HG02623 (cell line): ENCODE data around the gene ZNF747.
"Not testable (repeated sequence)": the region's sequence is repeated elsewhere in the genome, so short reads cannot be mapped to it uniquely, and the experiment has no call there.

Source experiments
- ATAC-seq: cut with Tn5 transposase; IDR thresholded peaks from one replicate; pipeline ENCODE4 v1.9.1; 2021; ENCODE audit warnings: moderate library complexity; ENCODE audit not compliant: unreplicated experiment

Gene ZNF747

GRCh38 chr16:30535106-30535776 is 583 bp upstream of the ZNF747 start:
- peak; percentile 15 for ATAC-seq

GRCh38 chr16:30533748-30534367 is 800 bp downstream of the ZNF747 start:
- ATAC-seq: peak; percentile 15

- ATAC-seq: no peak
These were observed 1.5 kb downstream of the ZNF747 start for GRCh38 chr16:30533146-30533522.

- ATAC-seq: no peak
These were observed 2.1 kb downstream of the ZNF747 start for GRCh38 chr16:30532285-30533145.

- ATAC-seq: no peak
These were observed 4.3 kb downstream of the ZNF747 start for GRCh38 chr16:30530163-30531037.

- no peak for ATAC-seq
These were observed 5.7 kb downstream of the ZNF747 start for GRCh38 chr16:30528799-30529457.

- ATAC-seq: no peak
These were observed 7.0 kb downstream of the ZNF747 start for GRCh38 chr16:30527635-30528178.

GRCh38 chr16:30526823-30527634 is 7.6 kb downstream of the ZNF747 start:
- peak; percentile 75 for ATAC-seq

DNA sequence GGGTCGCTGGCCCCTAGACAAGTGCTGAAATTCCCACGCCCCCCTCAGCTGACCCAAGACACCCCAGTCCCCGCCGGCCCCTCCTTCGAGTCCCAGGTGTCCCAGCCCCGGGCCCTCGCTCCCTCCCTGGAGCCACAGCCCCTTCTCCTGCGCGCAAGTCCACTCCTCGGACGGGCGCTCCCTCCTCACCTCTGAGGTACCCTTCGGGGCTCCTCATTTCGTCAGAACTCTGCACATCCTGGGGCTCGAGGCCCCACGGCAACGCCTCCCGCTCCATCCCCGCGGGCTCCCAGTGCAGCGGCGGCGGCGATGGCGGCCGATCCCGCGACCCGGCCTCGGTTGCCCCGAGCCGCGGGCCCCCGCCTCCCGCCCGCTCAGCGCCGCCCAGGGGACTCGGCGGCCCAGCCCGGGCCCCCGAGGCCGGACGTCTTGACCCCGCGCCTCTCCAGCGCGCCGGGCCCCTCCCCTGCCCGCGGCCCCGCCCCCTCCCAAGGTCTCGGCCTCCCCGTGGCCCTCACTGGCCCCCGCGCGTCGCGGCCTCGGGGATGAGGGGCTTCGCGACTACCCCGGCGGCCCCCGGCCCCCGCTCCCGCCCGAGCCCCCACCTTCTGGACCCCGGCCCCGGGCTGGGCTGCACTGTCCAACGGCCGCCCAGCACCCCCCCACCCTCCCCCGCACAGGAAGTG is 8.4 kb downstream of the ZNF747 start, which contains the start of gene ZNF768:
TSS of gene ZNF768 (minus strand) at position 430 of the 686 bp plus-strand sequence. CDS start at position 277, 153 bp downstream.
- ATAC-seq: peak; percentile 23

DNA sequence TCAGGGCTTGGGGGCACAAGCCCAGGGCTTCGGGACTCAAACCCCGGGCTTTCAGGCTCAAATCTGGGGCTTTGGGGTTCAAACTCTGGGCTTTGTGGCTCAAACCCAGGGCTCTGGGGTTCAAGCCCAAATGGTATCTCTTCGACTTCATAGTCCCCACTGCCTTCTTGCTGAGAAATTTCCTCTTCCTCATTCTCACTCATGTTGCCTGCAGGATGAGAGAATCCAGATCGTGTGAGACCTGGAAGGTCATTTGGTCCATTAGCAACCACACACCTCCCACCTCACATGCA is 8.9 kb downstream of the ZNF747 start:
- no peak for ATAC-seq

- no peak for ATAC-seq
These were observed 9.8 kb downstream of the ZNF747 start for GRCh38 chr16:30524575-30525568.

GRCh38 chr16:30523768-30524574 is 10.7 kb downstream of the ZNF747 start:
- ATAC-seq: no peak

DNA sequence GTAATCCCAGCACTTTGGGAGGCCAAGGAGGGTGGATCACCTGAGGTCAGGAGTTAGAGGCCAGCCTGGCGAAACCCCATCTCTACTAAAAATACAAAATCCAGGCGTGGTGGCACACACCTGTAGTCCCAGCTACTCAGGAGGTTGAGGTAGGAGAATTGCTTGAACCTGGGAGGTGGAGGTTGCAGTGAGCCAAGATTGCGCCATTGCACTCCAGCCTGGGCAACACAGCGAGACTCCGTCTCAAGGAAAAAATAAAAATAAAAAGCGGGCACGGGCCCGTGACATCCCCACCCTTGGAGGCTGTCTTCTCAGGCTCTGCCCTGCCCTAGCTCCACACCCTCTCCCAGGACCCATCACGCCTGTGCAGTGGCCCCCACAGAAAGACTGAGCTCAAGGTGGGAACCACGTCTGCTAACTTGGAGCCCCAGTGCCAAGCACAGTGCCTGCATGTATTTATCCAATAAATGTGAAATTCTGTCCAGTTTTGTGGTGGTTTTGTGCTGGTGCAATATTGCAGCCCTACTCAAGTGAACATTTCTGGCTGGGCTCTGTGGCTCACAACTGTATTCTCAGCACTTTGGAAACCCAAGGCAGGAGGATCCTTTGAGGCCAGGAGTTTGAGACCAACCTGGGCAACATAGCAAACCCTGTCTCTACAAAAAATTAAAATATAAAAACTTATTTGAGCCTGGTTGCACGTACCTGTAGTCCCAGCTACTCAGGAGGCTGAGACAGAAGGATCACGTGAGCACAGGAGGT is 11.8 kb downstream of the ZNF747 start:
- not testable (repeated sequence) for ATAC-seq

- no peak for ATAC-seq
These were observed 12.6 kb downstream of the ZNF747 start for GRCh38 chr16:30521873-30522641.

GRCh38 chr16:30521476-30521872 is 13.2 kb downstream of the ZNF747 start:
- ATAC-seq: no peak
